Activated CD4-positive, alpha-beta T cell treated with anti-CD3 and anti-CD28 coated beads, Interleukin-2, amount 50 U/mL, for 48 hours (primary cell): Measurements from ENCODE around the gene MEGF11.

Experiments used
- DNase-seq, 2 experiments: peaks; one replicate each; pipeline ENCODE4 v3.0.0-alpha.2; 2020

MEGF11 gene

GRCh38 chr15:65926899-65927298, 326.7 kb downstream of the MEGF11 start:
- no peak for DNase-seq

- no peak for DNase-seq
Measured at GRCh38 chr15:65926459-65926858, 327.1 kb downstream of the MEGF11 start.

DNA sequence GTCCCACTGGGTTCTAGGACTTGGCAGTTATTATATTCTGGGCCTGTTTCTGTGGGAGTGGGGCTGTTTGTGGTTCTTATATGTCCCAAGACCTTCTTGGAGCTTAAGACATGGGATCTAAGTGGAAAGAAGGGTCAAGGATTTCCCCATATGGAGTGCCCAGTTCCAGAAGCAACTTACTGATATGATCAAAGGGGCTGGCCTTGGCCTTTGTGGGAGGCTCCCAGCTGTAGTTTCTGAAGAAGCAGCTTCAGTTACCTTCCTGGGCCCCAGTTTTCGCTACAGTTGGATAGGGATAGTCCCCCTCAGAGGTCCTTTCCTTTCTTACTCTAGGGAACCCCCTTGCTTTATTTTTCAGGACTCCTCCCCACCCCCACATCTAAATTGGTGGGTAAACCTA, 328.2 kb downstream of the MEGF11 start:
- no peak for DNase-seq

DNA sequence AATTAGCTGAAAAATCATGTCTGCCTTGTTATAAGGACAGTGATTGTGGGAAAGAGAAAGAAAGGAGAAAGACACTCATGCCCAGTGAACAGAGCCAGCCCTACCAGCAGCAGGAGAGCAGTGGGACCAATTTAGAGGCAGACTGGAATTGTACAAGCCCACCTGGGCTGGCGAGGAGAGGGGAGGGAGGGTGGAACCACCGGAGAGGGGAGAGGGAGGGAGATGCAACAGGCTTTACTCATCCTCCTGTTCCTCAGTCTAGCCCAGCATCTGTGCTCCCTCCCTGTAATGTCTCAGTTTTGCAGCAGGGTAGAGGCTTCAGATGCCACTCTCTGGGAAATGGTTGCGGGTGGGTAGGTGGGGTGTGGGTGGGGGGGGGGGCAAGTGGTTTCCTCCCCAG, 329.5 kb downstream of the MEGF11 start:
- no peak for DNase-seq

DNA sequence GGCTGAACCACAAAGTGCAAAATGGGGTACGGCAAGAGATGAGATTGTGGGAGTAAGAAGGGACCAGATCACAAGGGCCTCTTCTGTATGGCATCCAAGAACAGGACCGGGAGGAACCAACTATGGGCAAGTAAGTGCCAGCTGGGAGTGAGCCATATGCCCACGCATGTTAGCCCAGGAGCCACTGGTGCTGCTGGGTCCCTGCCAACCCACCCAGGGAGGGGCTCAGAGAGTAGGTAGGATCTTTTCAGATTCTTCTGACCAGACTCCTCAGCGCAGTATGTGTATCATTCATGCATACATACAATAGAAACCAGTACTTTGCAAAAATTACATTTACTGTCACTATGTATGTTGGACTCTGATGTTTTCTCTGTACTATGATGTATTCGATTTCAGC, 330.3 kb downstream of the MEGF11 start:
- no peak for DNase-seq

DNA sequence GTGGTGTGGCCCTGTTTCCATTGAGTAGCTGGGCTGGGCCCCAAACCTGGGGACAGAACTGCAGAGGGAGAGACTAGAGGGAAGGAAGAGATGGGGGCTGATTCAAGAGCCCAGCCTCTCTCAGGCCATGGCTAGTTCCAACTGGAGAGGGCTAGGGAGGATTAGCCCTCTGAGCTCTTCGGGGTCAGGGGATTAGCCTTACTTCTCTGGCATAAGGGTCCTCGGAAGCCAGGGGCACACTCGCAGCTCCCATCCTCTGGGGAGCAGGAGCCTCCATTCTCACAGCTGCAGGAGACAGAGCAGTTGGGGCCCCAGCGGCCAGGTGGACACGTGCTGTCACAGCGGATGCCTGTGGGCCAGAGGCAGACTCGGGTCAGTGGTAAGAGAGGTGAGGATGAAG, 330.9 kb downstream of the MEGF11 start:
- no peak for DNase-seq

GRCh38 chr15:65921780-65922179, 331.8 kb downstream of the MEGF11 start:
- DNase-seq, result no peak

GRCh38 chr15:65920825-65921309, 332.7 kb downstream of the MEGF11 start:
- no peak for DNase-seq

- no peak for DNase-seq
Measured at GRCh38 chr15:65920121-65920520, 333.4 kb downstream of the MEGF11 start.

GRCh38 chr15:65919353-65919752, 334.2 kb downstream of the MEGF11 start:
- DNase-seq, result no peak

- no peak for DNase-seq
Measured at GRCh38 chr15:65918945-65919344, 334.6 kb downstream of the MEGF11 start.

GRCh38 chr15:65918357-65918920, 335.1 kb downstream of the MEGF11 start:
- peak in 1 of 2 experiments; percentile 9 for DNase-seq

- no peak for DNase-seq
Measured at GRCh38 chr15:65917936-65918335, 335.6 kb downstream of the MEGF11 start.

- no peak for DNase-seq
Measured at GRCh38 chr15:65917407-65917756, 336.2 kb downstream of the MEGF11 start.

DNA sequence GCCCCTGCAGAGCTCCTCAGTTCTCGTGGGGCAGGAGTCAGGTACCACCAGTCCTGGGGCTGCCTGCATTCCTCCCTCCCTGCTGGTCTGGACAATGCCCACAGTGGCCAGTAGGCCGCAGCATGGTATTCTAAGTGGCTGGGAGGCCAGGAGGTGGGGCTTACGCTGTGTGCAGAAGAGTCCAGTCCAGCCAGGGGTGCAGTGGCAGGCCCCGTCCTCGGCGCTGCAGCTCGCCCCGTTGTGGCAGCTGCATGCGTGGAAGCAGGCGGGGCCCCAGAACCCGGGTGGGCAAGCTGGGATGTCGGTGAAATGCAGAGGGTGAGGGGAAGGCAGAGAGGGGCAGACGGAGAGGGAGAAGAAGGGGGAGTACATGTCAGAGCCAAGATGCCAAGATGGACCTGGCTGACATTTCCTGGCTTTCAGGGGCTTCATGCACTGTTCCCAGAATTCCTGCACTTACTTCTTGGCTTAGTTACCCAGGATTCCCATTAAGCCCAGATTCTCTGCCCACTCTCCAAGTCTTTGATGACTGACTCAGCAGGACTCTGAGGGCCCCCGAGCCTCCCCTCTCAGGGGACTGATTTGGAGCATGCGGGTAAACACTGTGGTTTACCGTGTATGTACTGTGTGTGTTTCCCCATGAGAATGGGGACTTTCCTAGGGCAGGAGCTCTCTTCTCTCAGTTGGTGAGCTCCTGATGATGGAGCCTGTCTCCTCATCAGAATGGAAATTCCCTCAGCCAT, 336.7 kb downstream of the MEGF11 start:
- peak; percentile 48 to 58 for DNase-seq

DNA sequence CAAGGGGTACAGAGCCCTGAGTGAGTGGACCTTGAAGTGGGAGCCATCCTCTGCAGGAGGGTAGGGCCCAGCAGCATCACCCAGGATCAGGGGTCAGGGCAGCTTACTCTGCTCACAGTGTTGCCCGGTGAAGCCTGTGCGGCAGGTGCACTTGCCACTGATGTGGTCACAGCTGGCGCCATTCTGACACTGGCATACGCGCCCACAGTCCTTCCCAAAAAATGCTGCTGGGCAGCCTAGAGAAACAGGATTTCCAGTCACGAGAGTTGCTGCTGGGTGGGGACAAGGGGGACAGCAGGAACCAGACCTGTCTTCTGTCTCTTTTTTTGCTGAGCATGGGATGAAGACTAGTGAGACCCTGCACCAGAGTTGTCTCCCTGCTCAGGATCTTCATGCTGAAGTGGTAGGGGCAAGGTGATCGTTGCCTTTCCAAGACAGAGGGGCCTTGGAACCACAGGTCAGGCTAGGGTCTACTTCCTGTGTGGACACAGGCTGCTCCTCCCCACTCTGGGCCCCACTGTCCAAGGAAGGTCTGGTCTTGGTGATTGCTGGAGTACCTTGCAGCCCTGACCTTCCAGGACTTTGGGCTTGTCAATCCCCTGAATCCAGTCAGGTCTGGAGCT, 337.4 kb downstream of the MEGF11 start:
- DNase-seq, result no peak

GRCh38 chr15:65914981-65915925, 338.3 kb downstream of the MEGF11 start:
- no peak for DNase-seq

DNA sequence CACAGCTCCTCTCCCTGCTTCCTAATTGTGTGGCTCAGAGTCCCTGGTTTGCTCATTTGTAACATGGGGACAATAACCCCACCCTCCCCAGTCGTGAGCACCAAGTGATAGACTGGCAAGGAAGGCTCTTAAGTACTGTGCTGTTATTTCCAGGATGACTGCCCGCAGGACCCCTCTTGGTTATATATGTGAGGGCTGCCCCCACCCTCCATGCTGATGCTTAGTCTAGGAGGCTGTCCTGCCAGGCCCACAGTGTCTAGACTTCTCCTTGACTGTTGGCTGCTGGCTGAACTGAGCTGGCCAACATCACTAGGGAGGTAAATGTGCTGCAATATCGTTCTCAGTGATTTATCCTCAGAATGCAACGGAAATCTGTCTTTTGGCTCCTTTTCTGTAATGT, 339.2 kb downstream of the MEGF11 start:
- DNase-seq, result no peak

DNA sequence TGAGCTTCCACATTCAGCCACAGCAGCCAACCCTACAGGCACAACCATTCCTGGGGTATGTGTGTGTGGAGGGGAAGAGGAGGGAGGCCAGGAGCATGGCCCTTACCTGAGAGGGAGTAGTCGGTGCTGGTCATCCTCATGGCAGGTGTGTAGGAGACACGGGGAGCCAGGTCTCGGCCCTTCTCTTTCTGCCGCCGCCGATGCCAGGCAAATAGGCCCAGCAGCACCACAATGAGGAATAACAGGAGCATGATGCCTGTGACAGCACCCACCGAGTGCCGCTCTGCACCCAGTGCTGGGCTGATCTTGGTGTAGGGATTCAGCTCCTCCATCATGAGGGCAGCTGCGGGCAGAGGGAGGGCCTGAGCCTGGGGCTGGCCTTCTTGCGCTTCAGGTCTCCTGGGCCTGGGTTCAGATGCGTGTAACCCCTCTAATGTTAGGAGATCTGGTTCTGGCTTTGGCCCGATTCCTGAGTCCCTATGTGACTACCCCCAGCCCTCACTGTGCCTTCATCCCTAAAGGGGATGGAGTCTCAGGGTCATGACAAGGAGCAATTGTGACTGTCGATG, 339.8 kb downstream of the MEGF11 start:
- no peak for DNase-seq

DNA sequence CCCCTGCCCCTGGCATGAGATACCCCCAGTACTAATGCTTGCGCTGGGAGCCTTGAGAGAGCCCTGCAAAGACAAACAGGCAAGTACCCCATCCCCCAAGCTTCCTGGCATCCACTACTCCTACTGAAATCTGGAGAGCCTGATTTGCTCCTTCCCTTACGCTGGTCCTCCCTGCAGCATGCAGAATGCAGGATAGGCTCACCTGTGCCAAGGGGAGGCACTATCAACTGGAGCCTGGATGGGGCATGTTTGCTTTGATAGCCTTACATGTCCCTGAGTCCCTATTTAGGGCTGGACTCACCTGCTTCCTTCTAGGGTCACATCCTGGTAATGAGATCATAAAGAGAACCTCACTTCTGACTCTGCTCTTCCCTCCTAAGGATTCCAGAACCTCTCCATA, 341.3 kb downstream of the MEGF11 start:
- no peak for DNase-seq

GRCh38 chr15:65910341-65910740, 343.2 kb downstream of the MEGF11 start:
- DNase-seq, result no peak

DNA sequence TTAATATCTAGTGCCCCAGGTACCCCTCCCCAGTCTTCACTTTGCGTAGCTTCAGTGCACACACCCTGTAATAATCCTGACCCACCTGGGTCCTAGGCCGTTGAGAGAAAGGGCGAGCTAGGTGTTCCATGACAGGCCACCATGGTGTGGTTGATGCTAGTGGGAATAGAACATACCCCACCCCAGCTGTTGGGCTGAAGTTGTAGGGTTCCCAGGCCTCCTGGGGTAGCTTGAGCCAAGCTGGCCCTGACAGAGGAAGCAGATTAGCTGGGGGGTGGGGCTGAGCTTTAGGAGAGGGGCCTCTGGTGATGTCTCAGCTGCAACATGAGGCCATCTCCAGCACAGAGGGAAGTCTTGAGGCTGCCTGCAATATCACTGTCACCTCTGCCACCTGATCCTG, 343.7 kb downstream of the MEGF11 start:
- DNase-seq, result no peak

GRCh38 chr15:65908876-65909275, 344.7 kb downstream of the MEGF11 start:
- no peak for DNase-seq
